ENCODE measurements around the gene ZNF747.

- no peak for TF ChIP-seq CTCF (IDR thresholded peaks at IDR 0.05)
- no peak for TF ChIP-seq ZFX (IDR thresholded peaks at IDR 0.05; ENCODE audit: borderline replicate concordance)
Observed at GRCh38 chr16:30509081-30509765, 25.4 kb downstream of the ZNF747 start.
